K562 (cell line): Measurements from ENCODE around the gene KLK13. TPM values are rescaled to one million over a fixed set of nuclear protein-coding genes. Genes with fewer than 3 reads are reported as not detected.

ENCODE experiments used
- BCL6 ChIP-seq: fragments of 250-450 bp; sonication (Bioruptor Pico); IDR thresholded peaks from 2 replicates; pipeline ENCODE4 v1.4.0; 2020
- CCNT2 ChIP-seq: IDR thresholded peaks from 2 replicates; pipeline ENCODE4 v1.6.1; 2011; ENCODE audit warnings: borderline replicate concordance, low read depth, mild to moderate bottlenecking, moderate library complexity, mixed read lengths, low read length; ENCODE audit not compliant: insufficient read length; ENCODE audit errors: extremely low read depth
- CEBPB ChIP-seq: fragments of 450-650 bp; IDR thresholded peaks from 2 replicates; pipeline ENCODE4 v1.6.1; 2016; ENCODE audit warnings: missing genetic modification characterization, missing compliant biosample characterization
- KLF13 ChIP-seq: fragments of 450-650 bp; IDR thresholded peaks from 2 replicates; pipeline ENCODE4 v1.6.1; 2016; ENCODE audit warnings: missing genetic modification characterization, low read depth, mild to moderate bottlenecking, missing compliant biosample characterization, moderate library complexity, borderline replicate concordance
- MTA3 ChIP-seq: fragments of 450-650 bp; formaldehyde crosslinking; IDR thresholded peaks from 2 replicates; pipeline ENCODE4 v1.6.1; 2017; ENCODE audit warnings: mild to moderate bottlenecking, borderline replicate concordance
- NR3C1 ChIP-seq: sonication (generic); formaldehyde crosslinking; IDR thresholded peaks from 2 replicates; pipeline ENCODE4 v1.8.1; 2022; ENCODE audit warnings: missing genetic modification reagents
- RBFOX2 ChIP-seq: fragments of 200-400 bp; formaldehyde crosslinking; IDR thresholded peaks from 2 replicates; pipeline ENCODE4 v1.6.1; 2017; ENCODE audit warnings: low read depth, mild to moderate bottlenecking, low read length, moderate library complexity
- SAFB ChIP-seq: fragments of 200-400 bp; formaldehyde crosslinking; IDR thresholded peaks from 2 replicates; pipeline ENCODE4 v1.6.1; 2017; ENCODE audit warnings: low read depth, low read length, borderline replicate concordance
- SMAD4 ChIP-seq: fragments of 250-450 bp; sonication (Bioruptor Pico); conservative IDR thresholded peaks from 2 replicates; pipeline ENCODE4 v1.8.0; 2021; ENCODE audit warnings: inconsistent platforms, mild to moderate bottlenecking, moderate library complexity
- YBX1 ChIP-seq: fragments of 450-650 bp; IDR thresholded peaks from 2 replicates; pipeline ENCODE4 v1.7.1; 2016; ENCODE audit warnings: mild to moderate bottlenecking
- ZNF146 ChIP-seq: IDR thresholded peaks from one replicate; pipeline ENCODE4 v1.6.1; 2018; ENCODE audit warnings: missing compliant biosample characterization; ENCODE audit not compliant: unreplicated experiment
- ZNF263 ChIP-seq: sonication (generic); formaldehyde crosslinking; IDR thresholded peaks from 2 replicates; pipeline ENCODE4 v1.8.0; 2022; ENCODE audit warnings: mild to moderate bottlenecking, missing genetic modification reagents, borderline replicate concordance
- polyA plus RNA-seq, 8 experiments: library from polyadenylated mRNA; depleted of rRNA in 4 of 8; stranded (reverse) in 5 of 8; unstranded in 3 of 8; fragments of >200 nt; fragmentation: Nextera tagmentation in 2 of 8; fragmentation: Illumina TruSeq in 1 of 8; extraction: Ambion mirVana in 2 of 8; extraction: Trizol in 1 of 8; gene quantifications; 2 replicates each; pipeline versions ENCODE4 v1.2.1 to v1.2.3, GENCODE V29; 2011 to 2014; ENCODE audit warnings: inconsistent platforms in 1 of 8, missing spikeins in 1 of 8
- total RNA-seq, 7 experiments: library from RNA; depleted of rRNA in 6 of 7; stranded (reverse); fragments of >200 nt in 6 of 7; fragmentation: Illumina TruSeq in 2 of 7; extraction: Trizol in 2 of 7; gene quantifications; 2 replicates each; pipeline versions ENCODE4 v1.2.1 to v1.2.3, GENCODE V29; 2011 to 2021; ENCODE audit warnings: low replicate concordance in 1 of 7
- TF ChIP-seq, protein P1 (sequence below): IDR thresholded peaks from 2 replicates; pipeline ENCODE4 v1.6.1; 2016; ENCODE audit warnings: missing genetic modification characterization, missing compliant biosample characterization
- TF ChIP-seq, protein P2 (sequence below), 2 experiments: fragments of 450-650 bp in 1 of 2; sonication (generic) in 1 of 2; formaldehyde crosslinking in 1 of 2; IDR thresholded peaks; 2 replicates each; pipeline versions ENCODE4 v1.7.1 to v1.9.0; 2016 to 2022; ENCODE audit warnings: inconsistent platforms in 1 of 2, mild to moderate bottlenecking in 1 of 2, missing genetic modification reagents in 1 of 2
- TF ChIP-seq, protein P3 (sequence below): fragments of 250-450 bp; sonication (Bioruptor Pico); IDR thresholded peaks from 2 replicates; pipeline ENCODE4 v1.8.0; 2022; ENCODE audit warnings: moderate library complexity, mild to moderate bottlenecking, inconsistent platforms

KLK13 gene
- total and polyA plus RNA-seq, 9 of the 15 experiments (the other 6 are each of a cell fraction or from before 2014, with no cell fraction given): 0.72 to 9.0 (median 2.3) TPM

DNA sequence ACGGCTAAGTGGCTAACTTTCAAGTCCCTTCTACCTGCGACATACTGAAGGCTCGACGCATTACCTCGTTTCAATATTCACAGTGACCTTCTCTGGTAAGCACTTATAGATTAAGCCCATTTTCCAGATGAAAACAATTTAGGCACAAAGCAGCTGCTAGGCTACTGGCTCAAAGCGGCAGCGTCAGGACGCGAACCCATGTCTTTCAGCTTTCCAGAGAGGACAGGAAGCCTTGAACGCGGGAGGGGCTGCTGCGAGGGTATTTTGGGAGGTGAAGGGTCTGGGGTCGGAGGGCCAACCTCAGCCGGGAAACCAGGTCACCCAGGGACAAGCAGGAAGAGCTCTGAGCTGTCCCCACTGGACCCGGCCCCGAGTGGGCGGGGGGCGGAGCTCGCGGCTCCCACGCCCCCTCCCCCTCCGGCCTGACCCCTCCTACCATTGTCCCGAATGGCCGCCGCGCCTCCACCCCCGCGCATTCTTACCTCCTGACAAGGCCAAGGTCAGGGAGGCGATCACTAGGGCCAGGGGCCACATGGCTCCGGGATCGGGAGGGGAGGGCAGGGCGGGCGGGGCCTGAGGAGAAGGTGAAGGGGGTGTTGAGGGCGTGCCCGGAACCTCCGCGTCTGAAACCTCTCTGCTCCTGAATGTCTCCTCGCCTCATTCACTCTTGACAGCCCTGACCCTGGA is at the start of gene KLK13 (continued):
- TF ChIP-seq, protein P1, sequence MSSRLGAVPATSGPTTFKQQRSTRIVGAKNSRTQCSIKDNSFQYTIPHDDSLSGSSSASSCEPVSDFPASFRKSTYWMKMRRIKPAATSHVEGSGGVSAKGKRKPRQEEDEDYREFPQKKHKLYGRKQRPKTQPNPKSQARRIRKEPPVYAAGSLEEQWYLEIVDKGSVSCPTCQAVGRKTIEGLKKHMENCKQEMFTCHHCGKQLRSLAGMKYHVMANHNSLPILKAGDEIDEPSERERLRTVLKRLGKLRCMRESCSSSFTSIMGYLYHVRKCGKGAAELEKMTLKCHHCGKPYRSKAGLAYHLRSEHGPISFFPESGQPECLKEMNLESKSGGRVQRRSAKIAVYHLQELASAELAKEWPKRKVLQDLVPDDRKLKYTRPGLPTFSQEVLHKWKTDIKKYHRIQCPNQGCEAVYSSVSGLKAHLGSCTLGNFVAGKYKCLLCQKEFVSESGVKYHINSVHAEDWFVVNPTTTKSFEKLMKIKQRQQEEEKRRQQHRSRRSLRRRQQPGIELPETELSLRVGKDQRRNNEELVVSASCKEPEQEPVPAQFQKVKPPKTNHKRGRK: no peak
- peak; percentile 57 for TF ChIP-seq RBFOX2
- TF ChIP-seq NR3C1 (CRISPR knock-in tag): no peak
- no peak for TF ChIP-seq CEBPB
- no peak for TF ChIP-seq MTA3
- TF ChIP-seq BCL6: no peak
- TF ChIP-seq YBX1: no peak
- peak; percentile 39 for TF ChIP-seq CCNT2
- TF ChIP-seq, protein P2, sequence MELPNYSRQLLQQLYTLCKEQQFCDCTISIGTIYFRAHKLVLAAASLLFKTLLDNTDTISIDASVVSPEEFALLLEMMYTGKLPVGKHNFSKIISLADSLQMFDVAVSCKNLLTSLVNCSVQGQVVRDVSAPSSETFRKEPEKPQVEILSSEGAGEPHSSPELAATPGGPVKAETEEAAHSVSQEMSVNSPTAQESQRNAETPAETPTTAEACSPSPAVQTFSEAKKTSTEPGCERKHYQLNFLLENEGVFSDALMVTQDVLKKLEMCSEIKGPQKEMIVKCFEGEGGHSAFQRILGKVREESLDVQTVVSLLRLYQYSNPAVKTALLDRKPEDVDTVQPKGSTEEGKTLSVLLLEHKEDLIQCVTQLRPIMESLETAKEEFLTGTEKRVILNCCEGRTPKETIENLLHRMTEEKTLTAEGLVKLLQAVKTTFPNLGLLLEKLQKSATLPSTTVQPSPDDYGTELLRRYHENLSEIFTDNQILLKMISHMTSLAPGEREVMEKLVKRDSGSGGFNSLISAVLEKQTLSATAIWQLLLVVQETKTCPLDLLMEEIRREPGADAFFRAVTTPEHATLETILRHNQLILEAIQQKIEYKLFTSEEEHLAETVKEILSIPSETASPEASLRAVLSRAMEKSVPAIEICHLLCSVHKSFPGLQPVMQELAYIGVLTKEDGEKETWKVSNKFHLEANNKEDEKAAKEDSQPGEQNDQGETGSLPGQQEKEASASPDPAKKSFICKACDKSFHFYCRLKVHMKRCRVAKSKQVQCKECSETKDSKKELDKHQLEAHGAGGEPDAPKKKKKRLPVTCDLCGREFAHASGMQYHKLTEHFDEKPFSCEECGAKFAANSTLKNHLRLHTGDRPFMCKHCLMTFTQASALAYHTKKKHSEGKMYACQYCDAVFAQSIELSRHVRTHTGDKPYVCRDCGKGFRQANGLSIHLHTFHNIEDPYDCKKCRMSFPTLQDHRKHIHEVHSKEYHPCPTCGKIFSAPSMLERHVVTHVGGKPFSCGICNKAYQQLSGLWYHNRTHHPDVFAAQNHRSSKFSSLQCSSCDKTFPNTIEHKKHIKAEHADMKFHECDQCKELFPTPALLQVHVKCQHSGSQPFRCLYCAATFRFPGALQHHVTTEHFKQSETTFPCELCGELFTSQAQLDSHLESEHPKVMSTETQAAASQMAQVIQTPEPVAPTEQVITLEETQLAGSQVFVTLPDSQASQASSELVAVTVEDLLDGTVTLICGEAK (IDR thresholded peaks at IDR 0.05): peak; percentile 58
- TF ChIP-seq, protein P2 (CRISPR knock-in tag; IDR thresholded peaks at IDR 0.05): no peak
- peak; percentile 56; the same call in 1 of the 2 replicates for TF ChIP-seq KLF13 (tag)
- peak; percentile 54; the same call in 1 of the 2 replicates for TF ChIP-seq SAFB
- TF ChIP-seq, protein P3, sequence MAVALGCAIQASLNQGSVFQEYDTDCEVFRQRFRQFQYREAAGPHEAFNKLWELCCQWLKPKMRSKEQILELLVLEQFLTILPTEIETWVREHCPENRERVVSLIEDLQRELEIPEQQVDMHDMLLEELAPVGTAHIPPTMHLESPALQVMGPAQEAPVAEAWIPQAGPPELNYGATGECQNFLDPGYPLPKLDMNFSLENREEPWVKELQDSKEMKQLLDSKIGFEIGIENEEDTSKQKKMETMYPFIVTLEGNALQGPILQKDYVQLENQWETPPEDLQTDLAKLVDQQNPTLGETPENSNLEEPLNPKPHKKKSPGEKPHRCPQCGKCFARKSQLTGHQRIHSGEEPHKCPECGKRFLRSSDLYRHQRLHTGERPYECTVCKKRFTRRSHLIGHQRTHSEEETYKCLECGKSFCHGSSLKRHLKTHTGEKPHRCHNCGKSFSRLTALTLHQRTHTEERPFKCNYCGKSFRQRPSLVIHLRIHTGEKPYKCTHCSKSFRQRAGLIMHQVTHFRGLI (CRISPR knock-in tag): no peak
- no peak for TF ChIP-seq SMAD4
- no peak for TF ChIP-seq ZNF146
- TF ChIP-seq ZNF263 (CRISPR knock-in tag): no peak
